Measurements from ENCODE around the gene XPNPEP3.

DNA sequence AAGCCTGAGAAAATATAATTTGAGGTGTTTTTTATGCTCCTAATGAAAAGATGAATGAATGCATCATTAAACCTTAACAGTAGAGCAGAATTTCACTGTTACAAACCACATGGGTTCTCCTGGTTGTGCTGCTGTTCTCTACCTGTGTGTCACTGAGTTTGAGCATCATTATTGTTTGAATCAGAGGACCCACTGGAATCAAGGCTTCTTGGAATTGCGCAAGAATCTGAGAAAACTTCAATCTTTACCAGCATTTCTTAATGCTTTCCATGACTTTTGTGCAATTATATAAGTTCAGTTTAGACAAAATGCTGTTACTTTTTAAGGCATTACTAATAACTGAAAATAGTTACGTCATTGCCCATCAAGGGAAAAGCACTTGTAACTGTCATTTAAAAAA lies 75.4 kb downstream of the XPNPEP3 start:
- no peak for TF ChIP-seq TAF1 (IDR thresholded peaks at IDR 0.05; ENCODE audit: borderline replicate concordance, low read depth, low read length)
- no peak for TF ChIP-seq POLR2A (IDR thresholded peaks at IDR 0.05; ENCODE audit: low read depth, low read length)
